Osteoblast (primary cell): Measurements from ENCODE around the gene C2orf68. TPM values are rescaled to one million over a fixed set of nuclear protein-coding genes. Genes with fewer than 3 reads are reported as not detected.

Experiments used
- DNase-seq: peaks from one replicate; pipeline ENCODE4 v3.0.0; 2011; ENCODE audit warnings: low spot score, mixed read lengths; ENCODE audit not compliant: insufficient read length; ENCODE audit errors: missing footprints
- H2AFZ ChIP-seq: 2 replicates; pipeline ENCODE4 v1.6.0; 2011; ENCODE audit warnings: mild to moderate bottlenecking, low read length
- H3K27ac ChIP-seq: 2 replicates; pipeline ENCODE4 v1.5.1; 2011; ENCODE audit warnings: mild to moderate bottlenecking, low read depth, low read length, moderate library complexity
- H3K27me3 ChIP-seq: 2 replicates; pipeline ENCODE4 v1.6.0; 2012; ENCODE audit warnings: mild to moderate bottlenecking, control low read depth, inconsistent platforms, low read length, moderate library complexity; ENCODE audit not compliant: insufficient read depth
- H3K36me3 ChIP-seq: 2 replicates; pipeline ENCODE4 v1.5.1; 2011; ENCODE audit warnings: mild to moderate bottlenecking, low read length, control low read depth, moderate library complexity; ENCODE audit not compliant: insufficient read depth
- H3K4me1 ChIP-seq: 2 replicates; pipeline ENCODE4 v1.5.1; 2011; ENCODE audit warnings: mild to moderate bottlenecking, low read length, control low read depth, moderate library complexity; ENCODE audit not compliant: insufficient read depth
- H3K4me2 ChIP-seq: 2 replicates; pipeline ENCODE4 v1.6.0; 2011; ENCODE audit warnings: mild to moderate bottlenecking, low read length; ENCODE audit not compliant: insufficient read depth
- H3K4me3 ChIP-seq: fragments of 200-600 bp; sonication (generic); 3 replicates; pipeline ENCODE4 v1.5.1; 2012; ENCODE audit warnings: mild to moderate bottlenecking, low read length, inconsistent platforms; ENCODE audit not compliant: insufficient read depth
- H3K79me2 ChIP-seq: 2 replicates; pipeline ENCODE4 v1.6.0; 2012; ENCODE audit warnings: mild to moderate bottlenecking, low read length, control low read depth, inconsistent platforms; ENCODE audit not compliant: insufficient read depth
- H3K9me3 ChIP-seq: 2 replicates; pipeline ENCODE4 v1.5.1; 2011; ENCODE audit warnings: low read depth, low read length, control low read depth
- H4K20me1 ChIP-seq: 2 replicates; pipeline ENCODE4 v1.6.0; 2012; ENCODE audit warnings: mild to moderate bottlenecking, low read length, control low read depth; ENCODE audit not compliant: insufficient read depth
- CTCF ChIP-seq: IDR thresholded peaks from 2 replicates; pipeline ENCODE4 v1.5.1; 2011; ENCODE audit warnings: mild to moderate bottlenecking, low read depth, low read length, moderate library complexity; ENCODE audit errors: extremely low read depth
- total RNA-seq: library from RNA; depleted of rRNA; stranded (reverse); fragments of >200 nt; gene quantifications from 2 replicates; pipeline ENCODE4 v1.2.3, GENCODE V29; 2012

The C2orf68 gene
- total RNA-seq, 1 donor = 23.9 TPM

GRCh38 chr2:85601771-85602475, 9.9 kb downstream of the C2orf68 start:
- H3K27ac ChIP-seq = peak overlapping the region; percentile 59
- H3K9me3 ChIP-seq = no peaks in the 10 kb centered on the region
- H2AFZ ChIP-seq = peak overlapping the region; percentile 69
- peaks cover 18% of the 10 kb centered on the region for H3K36me3 ChIP-seq
- peak overlapping the region; percentile 88 for H3K4me3 ChIP-seq
- TF ChIP-seq CTCF = no peak
- H3K4me2 ChIP-seq = peak overlapping the region; percentile 98
- no peaks in the 10 kb centered on the region for H3K27me3 ChIP-seq
- H3K79me2 ChIP-seq = peaks cover 39% of the 10 kb centered on the region
- H4K20me1 ChIP-seq = peaks cover 7% of the 10 kb centered on the region
- DNase-seq = peak; percentile 86
- peaks cover 41% of the 10 kb centered on the region for H3K4me1 ChIP-seq

GRCh38 chr2:85600951-85601770, 10.7 kb downstream of the C2orf68 start:
- H3K27ac ChIP-seq = no peak overlapping the region
- H3K27me3 ChIP-seq = no peaks in the 10 kb centered on the region
- H2AFZ ChIP-seq = no peak overlapping the region
- peaks cover 42% of the 10 kb centered on the region for H3K4me1 ChIP-seq
- no peaks in the 10 kb centered on the region for H3K9me3 ChIP-seq
- H3K79me2 ChIP-seq = peaks cover 47% of the 10 kb centered on the region
- DNase-seq = peak; percentile 50
- peak overlapping the region; percentile 88 for H3K4me3 ChIP-seq
- H3K36me3 ChIP-seq = peaks cover 24% of the 10 kb centered on the region
- no peak for TF ChIP-seq CTCF
- H3K4me2 ChIP-seq = peak overlapping the region; percentile 98
- H4K20me1 ChIP-seq = peaks cover 13% of the 10 kb centered on the region

GRCh38 chr2:85600235-85600575, 11.7 kb downstream of the C2orf68 start:
- Histone ChIP-seq H3K4me2 (no peak overlapping the region), H3K27ac (no peak overlapping the region), H2AFZ (no peak overlapping the region), H3K36me3 (peaks cover 24% of the 10 kb centered on the region), H3K9me3 (no peaks in the 10 kb centered on the region), H4K20me1 (peaks cover 14% of the 10 kb centered on the region), H3K27me3 (no peaks in the 10 kb centered on the region), H3K79me2 (peaks cover 53% of the 10 kb centered on the region), H3K4me1 (peaks cover 35% of the 10 kb centered on the region), H3K4me3 (no peak overlapping the region)
- DNase-seq = peak; percentile 73
- TF ChIP-seq CTCF = no peak
